Natural killer cell (primary cell): ENCODE measurements around the gene GNG4. TPM values are rescaled to one million over a fixed set of nuclear protein-coding genes. Genes with fewer than 3 reads are reported as not detected.
"Not testable (repeated sequence)": the region's sequence is repeated elsewhere in the genome, so short reads cannot be mapped to it uniquely, and the experiment has no call there.

Experiments
- ATAC-seq, 3 donors: fragments of 150-1000 bp in 2 of 3; fragments of 200-7000 bp in 1 of 3; cut with Tn5 transposase; 1 replicate in 1 of 3; 2 replicates in 2 of 3; pipeline ENCODE4 v1.10.0; 2021; ENCODE audit warnings: mild to moderate bottlenecking in 2 of 3, moderate library complexity in 2 of 3
- DNase-seq, 2 donors: peaks; one replicate each; pipeline versions ENCODE4 v3.0.0 to v3.0.0-alpha.2; 2013 to 2021; ENCODE audit warnings: mixed read lengths in 1 of 2
- H3K27ac ChIP-seq: one replicate; pipeline ENCODE4 v1.5.1; 2013; ENCODE audit warnings: mild to moderate bottlenecking, low read length
- H3K27me3 ChIP-seq: one replicate; pipeline ENCODE4 v1.6.1; 2013; ENCODE audit warnings: low read length; ENCODE audit not compliant: control insufficient read depth, insufficient read depth
- H3K36me3 ChIP-seq: one replicate; pipeline ENCODE4 v1.6.1; 2013; ENCODE audit warnings: low read length; ENCODE audit not compliant: control insufficient read depth, insufficient read depth
- H3K4me1 ChIP-seq: one replicate; pipeline ENCODE4 v1.6.1; 2013; ENCODE audit warnings: low read length; ENCODE audit not compliant: control insufficient read depth, insufficient read depth
- H3K4me3 ChIP-seq: one replicate; pipeline ENCODE4 v1.5.1; 2013; ENCODE audit warnings: low read length
- H3K9me3 ChIP-seq: one replicate; pipeline ENCODE4 v1.6.1; 2013; ENCODE audit warnings: low read length; ENCODE audit not compliant: control insufficient read depth, insufficient read depth
- H3K27ac Mint-ChIP-seq, 2 donors: one replicate each; pipeline ENCODE4 v1.8.0; 2022; ENCODE audit warnings: mild to moderate bottlenecking in 2 of 2, mixed read lengths in 2 of 2, moderate library complexity in 1 of 2
- H3K27me3 Mint-ChIP-seq, 2 donors: one replicate each; pipeline ENCODE4 v1.8.0; 2022; ENCODE audit warnings: low read depth in 2 of 2, mixed read lengths in 2 of 2
- H3K36me3 Mint-ChIP-seq: one replicate; pipeline ENCODE4 v1.8.0; 2022; ENCODE audit warnings: mixed read lengths
- H3K4me1 Mint-ChIP-seq, 2 donors: one replicate each; pipeline ENCODE4 v1.8.0; 2022; ENCODE audit warnings: mixed read lengths in 2 of 2
- H3K4me3 Mint-ChIP-seq: one replicate; pipeline ENCODE4 v1.8.0; 2022; ENCODE audit warnings: mild to moderate bottlenecking, moderate library complexity, mixed read lengths
- H3K9me3 Mint-ChIP-seq, 2 donors: one replicate each; pipeline ENCODE4 v1.8.0; 2022; ENCODE audit warnings: mixed read lengths in 2 of 2
- WGBS: methylation state at CpG from one replicate; pipeline ENCODE4 v1.1.7; 2013; ENCODE audit warnings: missing lambda C conversion rate; ENCODE audit not compliant: insufficient coverage; 5-methylcytosine and 5-hydroxymethylcytosine counted together
- intact Hi-C: fragments of 100-400 bp; cut with micrococcal nuclease; formaldehyde crosslinking; loops from one replicate; pipeline ENCODE4 v1.14.2; 2022
- total RNA-seq, 4 donors: library from RNA; stranded (reverse); fragments of 120-200 nt in 1 of 4; gene quantifications; one replicate each; pipeline versions ENCODE4 v1.2.3 to v1.2.4, GENCODE V29; 2013 to 2022
- TF ChIP-seq, protein P1 (sequence below): fragments of 200-600 bp; IDR thresholded peaks from one replicate; pipeline ENCODE4 v1.8.0; 2022; ENCODE audit warnings: antibody characterized with exemption

GNG4 gene
- total RNA-seq, 3 donors from 2014 or later (not counting 1 experiment from before 2014, with no cell fraction given): 0.07 to 0.12 TPM; not detected in 1

DNA sequence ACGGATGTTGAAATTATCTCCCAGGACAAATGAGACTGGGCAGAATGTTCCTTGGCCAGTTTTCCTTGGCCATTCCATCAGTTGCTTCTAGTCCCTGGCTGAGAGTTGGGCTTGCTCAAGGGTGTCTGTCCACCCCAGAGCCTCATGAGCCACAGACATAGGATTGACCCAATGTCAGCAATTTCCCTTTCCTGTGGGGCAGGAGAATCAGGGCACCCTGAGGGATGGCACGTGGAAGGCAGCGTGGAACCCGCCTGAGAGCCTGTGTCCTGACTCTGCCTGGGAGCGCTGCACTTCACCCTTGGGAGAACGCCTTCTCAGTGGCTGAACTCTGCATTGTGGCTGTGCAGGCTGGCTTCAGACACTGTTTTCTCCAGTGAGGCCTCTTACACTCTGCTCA, 74.0 kb downstream of the GNG4 start:
- 90% methylated on average over 6 of the region's 6 CpGs for WGBS
- intact Hi-C loops: no loop called here
- TF ChIP-seq, protein P1, sequence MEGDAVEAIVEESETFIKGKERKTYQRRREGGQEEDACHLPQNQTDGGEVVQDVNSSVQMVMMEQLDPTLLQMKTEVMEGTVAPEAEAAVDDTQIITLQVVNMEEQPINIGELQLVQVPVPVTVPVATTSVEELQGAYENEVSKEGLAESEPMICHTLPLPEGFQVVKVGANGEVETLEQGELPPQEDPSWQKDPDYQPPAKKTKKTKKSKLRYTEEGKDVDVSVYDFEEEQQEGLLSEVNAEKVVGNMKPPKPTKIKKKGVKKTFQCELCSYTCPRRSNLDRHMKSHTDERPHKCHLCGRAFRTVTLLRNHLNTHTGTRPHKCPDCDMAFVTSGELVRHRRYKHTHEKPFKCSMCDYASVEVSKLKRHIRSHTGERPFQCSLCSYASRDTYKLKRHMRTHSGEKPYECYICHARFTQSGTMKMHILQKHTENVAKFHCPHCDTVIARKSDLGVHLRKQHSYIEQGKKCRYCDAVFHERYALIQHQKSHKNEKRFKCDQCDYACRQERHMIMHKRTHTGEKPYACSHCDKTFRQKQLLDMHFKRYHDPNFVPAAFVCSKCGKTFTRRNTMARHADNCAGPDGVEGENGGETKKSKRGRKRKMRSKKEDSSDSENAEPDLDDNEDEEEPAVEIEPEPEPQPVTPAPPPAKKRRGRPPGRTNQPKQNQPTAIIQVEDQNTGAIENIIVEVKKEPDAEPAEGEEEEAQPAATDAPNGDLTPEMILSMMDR: no peak
- H3K36me3 Mint-ChIP-seq: no peaks in the 10 kb centered on the region
- H3K27ac Mint-ChIP-seq: no peak overlapping the region
- H3K4me3 Mint-ChIP-seq: no peak overlapping the region
- no peak overlapping the region for H3K4me3 ChIP-seq
- H3K27me3 Mint-ChIP-seq: peaks cover 0 to 7% of the 10 kb centered on the region in 2 donors
- H3K36me3 ChIP-seq: no peaks in the 10 kb centered on the region
- no peaks in the 10 kb centered on the region for H3K27me3 ChIP-seq
- H3K9me3 Mint-ChIP-seq: no peaks in the 10 kb centered on the region
- no peak overlapping the region for H3K27ac ChIP-seq
- DNase-seq: no peak
- H3K4me1 Mint-ChIP-seq: no peaks in the 10 kb centered on the region
- no peaks in the 10 kb centered on the region for H3K4me1 ChIP-seq
- H3K9me3 ChIP-seq: no peaks in the 10 kb centered on the region
- ATAC-seq: no peak

DNA sequence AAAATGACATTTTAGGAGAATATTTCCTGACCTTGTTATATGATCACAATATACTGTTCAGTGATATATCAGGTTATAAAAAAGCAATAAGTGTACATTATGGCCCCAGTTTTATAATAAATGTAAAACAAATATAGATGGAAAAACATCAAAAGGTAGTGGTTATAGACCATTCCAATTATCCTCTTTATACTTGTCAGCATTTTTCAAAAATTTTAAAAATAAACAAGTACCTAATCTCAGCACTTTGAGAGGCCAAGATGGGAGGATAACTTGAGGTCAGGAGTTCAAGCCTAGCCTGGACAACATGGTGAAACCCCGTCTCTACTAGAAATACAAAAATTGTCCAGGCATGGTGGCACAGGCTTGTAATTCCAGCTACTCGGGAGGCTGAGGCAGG, 75.7 kb downstream of the GNG4 start:
- Histone ChIP-seq H3K27me3 (no peaks in the 10 kb centered on the region), H3K4me1 (no peaks in the 10 kb centered on the region), H3K9me3 (no peaks in the 10 kb centered on the region), H3K27ac (no peak overlapping the region), H3K36me3 (no peaks in the 10 kb centered on the region), H3K4me3 (no peak overlapping the region)
- no peaks in the 10 kb centered on the region for H3K36me3 Mint-ChIP-seq
- WGBS: 95% methylated on average over 2 of the region's 2 CpGs
- no peaks in the 10 kb centered on the region for H3K4me1 Mint-ChIP-seq
- no peaks in the 10 kb centered on the region for H3K9me3 Mint-ChIP-seq
- no peak for DNase-seq
- H3K4me3 Mint-ChIP-seq: no peak overlapping the region
- no peak overlapping the region for H3K27ac Mint-ChIP-seq
- peaks cover 0 to 7% of the 10 kb centered on the region in 2 donors for H3K27me3 Mint-ChIP-seq
- TF ChIP-seq, protein P1: no peak
- intact Hi-C loops: no loop called here
- no peak for ATAC-seq

DNA sequence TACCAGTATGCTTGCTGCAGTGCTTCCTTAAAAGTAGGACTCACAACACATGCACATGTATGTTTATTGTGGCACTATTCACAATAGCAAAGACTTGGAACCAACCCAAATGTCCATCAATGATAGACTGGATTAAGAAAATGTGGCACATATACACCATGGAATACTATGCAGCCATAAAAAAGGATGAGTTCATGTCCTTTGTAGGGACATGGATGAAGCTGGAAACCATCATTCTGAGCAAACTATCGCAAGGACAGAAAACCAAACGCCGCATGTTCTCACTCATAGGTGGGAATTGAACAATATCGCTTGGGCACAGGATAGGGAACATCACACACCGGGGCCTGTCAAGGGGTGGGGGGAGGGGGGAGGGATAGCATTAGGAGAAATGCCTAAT, 76.6 kb downstream of the GNG4 start:
- intact Hi-C loops: not testable (repeated sequence)

DNA sequence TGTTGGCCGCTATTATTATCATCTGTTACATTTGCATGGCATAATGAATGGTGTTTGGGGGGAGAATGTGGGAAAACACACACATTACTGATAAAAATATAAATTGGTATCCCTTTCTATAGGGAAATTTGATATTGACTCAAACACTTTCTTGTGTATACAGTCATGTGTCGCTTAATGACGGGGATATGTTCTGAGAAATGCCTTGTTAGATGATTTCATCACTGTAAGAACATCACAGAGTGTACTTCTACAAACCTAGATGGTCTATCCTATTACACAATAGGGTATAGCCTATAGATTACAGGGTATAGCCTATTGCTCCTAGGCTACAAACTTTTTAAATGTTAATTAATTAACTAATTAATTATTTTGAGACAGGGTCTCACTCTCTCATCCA, 78.1 kb downstream of the GNG4 start:
- Mint-ChIP-seq H3K36me3 (no peaks in the 10 kb centered on the region), H3K9me3 (no peaks in the 10 kb centered on the region), H3K27me3 (peaks cover 0 to 2% of the 10 kb centered on the region in 2 donors), H3K4me3 (no peak overlapping the region), H3K4me1 (peaks cover 5 to 12% of the 10 kb centered on the region in 2 donors), H3K27ac (no peak overlapping the region)
- DNase-seq (no peak), ATAC-seq (no peak)
- Histone ChIP-seq H3K4me1 (peaks cover 6% of the 10 kb centered on the region), H3K27me3 (no peaks in the 10 kb centered on the region), H3K36me3 (no peaks in the 10 kb centered on the region), H3K4me3 (no peak overlapping the region), H3K9me3 (no peaks in the 10 kb centered on the region), H3K27ac (no peak overlapping the region)
- TF ChIP-seq, protein P1: no peak
- WGBS: 91% methylated on average over 3 of the region's 3 CpGs
- intact Hi-C loops: no loop called here

More for the DNA sequence above, 76.6 kb downstream of the GNG4 start:
- not testable (repeated sequence) for DNase-seq, H3K4me3 ChIP-seq, H3K27ac Mint-ChIP-seq, H3K27me3 Mint-ChIP-seq, H3K27me3 ChIP-seq, H3K9me3 Mint-ChIP-seq, H3K36me3 ChIP-seq, H3K4me1 Mint-ChIP-seq, ATAC-seq, H3K27ac ChIP-seq, H3K4me1 ChIP-seq, H3K4me3 Mint-ChIP-seq, H3K36me3 Mint-ChIP-seq, H3K9me3 ChIP-seq
- 100% methylated on average over 5 of the region's 5 CpGs for WGBS
